Bronchial epithelial cell (primary cell): ENCODE measurements around the gene PGGHG. TPM values are rescaled to one million over a fixed set of nuclear protein-coding genes. Genes with fewer than 3 reads are reported as not detected.

Experiments
- DNase-seq: peaks from one replicate; pipeline ENCODE4 v3.0.0-alpha.2; 2010; ENCODE audit warnings: low read depth
- FAIRE-seq: peaks from 2 replicates; lab custom pipeline; 2011; peaks lifted over from hg19 to GRCh38; lab: Jason Lieb, UNC
- H3K27me3 ChIP-seq: 2 replicates; pipeline ENCODE4 v1.5.1; 2011; ENCODE audit warnings: low read length; ENCODE audit not compliant: control insufficient read depth, insufficient read depth
- H3K36me3 ChIP-seq: 2 replicates; pipeline ENCODE4 v1.5.1; 2011; ENCODE audit warnings: low read length; ENCODE audit not compliant: control insufficient read depth, insufficient read depth
- H3K4me3 ChIP-seq: 2 replicates; pipeline ENCODE4 v1.5.1; 2011; ENCODE audit warnings: mild to moderate bottlenecking, low read depth, low read length, control low read depth
- total RNA-seq: library from RNA; depleted of rRNA; stranded (reverse); fragments of >200 nt; gene quantifications from 2 replicates; pipeline ENCODE4 v1.2.1, GENCODE V29; 2014
- TF ChIP-seq, protein P1 (sequence below): IDR thresholded peaks from 2 replicates; pipeline ENCODE4 v1.5.1; 2011; ENCODE audit warnings: mild to moderate bottlenecking, moderate library complexity, low read length, control low read depth, inconsistent platforms; ENCODE audit not compliant: insufficient read depth, severe bottlenecking

The PGGHG gene
- total RNA-seq, 1 donor from 2014 or later: 3.2 TPM

DNA sequence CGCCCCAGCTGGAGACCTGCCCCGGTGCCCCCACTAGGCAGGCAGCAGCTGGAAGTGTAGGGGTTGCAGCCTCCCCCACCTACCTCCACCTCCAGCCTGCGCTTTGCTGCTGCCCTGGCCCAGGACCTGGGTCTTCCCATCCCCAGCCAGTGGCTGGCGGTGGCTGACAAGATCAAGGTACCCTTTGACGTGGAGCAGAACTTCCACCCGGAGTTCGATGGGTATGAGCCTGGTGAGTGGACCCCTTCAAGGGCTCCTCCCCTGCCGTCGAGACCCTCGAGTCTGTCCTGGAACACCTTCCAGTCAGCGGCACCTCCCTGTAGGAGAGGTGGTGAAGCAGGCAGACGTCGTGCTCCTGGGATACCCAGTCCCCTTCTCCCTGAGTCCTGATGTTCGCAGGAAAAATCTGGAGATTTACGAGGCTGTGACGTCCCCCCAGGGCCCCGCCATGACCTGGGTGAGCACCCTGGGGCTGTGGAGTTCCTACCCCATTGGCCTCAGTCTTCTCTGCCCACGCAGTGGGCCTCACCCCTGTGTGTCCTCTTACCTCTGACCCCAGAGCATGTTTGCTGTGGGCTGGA is 4.4 kb downstream of the PGGHG start:
- DNase-seq: no peak
- peaks cover 7% of the 10 kb centered on the region for H3K27me3 ChIP-seq
- TF ChIP-seq, protein P1, sequence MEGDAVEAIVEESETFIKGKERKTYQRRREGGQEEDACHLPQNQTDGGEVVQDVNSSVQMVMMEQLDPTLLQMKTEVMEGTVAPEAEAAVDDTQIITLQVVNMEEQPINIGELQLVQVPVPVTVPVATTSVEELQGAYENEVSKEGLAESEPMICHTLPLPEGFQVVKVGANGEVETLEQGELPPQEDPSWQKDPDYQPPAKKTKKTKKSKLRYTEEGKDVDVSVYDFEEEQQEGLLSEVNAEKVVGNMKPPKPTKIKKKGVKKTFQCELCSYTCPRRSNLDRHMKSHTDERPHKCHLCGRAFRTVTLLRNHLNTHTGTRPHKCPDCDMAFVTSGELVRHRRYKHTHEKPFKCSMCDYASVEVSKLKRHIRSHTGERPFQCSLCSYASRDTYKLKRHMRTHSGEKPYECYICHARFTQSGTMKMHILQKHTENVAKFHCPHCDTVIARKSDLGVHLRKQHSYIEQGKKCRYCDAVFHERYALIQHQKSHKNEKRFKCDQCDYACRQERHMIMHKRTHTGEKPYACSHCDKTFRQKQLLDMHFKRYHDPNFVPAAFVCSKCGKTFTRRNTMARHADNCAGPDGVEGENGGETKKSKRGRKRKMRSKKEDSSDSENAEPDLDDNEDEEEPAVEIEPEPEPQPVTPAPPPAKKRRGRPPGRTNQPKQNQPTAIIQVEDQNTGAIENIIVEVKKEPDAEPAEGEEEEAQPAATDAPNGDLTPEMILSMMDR: no peak
- H3K36me3 ChIP-seq: no peaks in the 10 kb centered on the region
- FAIRE-seq: no peak
- H3K4me3 ChIP-seq: no peak overlapping the region

DNA sequence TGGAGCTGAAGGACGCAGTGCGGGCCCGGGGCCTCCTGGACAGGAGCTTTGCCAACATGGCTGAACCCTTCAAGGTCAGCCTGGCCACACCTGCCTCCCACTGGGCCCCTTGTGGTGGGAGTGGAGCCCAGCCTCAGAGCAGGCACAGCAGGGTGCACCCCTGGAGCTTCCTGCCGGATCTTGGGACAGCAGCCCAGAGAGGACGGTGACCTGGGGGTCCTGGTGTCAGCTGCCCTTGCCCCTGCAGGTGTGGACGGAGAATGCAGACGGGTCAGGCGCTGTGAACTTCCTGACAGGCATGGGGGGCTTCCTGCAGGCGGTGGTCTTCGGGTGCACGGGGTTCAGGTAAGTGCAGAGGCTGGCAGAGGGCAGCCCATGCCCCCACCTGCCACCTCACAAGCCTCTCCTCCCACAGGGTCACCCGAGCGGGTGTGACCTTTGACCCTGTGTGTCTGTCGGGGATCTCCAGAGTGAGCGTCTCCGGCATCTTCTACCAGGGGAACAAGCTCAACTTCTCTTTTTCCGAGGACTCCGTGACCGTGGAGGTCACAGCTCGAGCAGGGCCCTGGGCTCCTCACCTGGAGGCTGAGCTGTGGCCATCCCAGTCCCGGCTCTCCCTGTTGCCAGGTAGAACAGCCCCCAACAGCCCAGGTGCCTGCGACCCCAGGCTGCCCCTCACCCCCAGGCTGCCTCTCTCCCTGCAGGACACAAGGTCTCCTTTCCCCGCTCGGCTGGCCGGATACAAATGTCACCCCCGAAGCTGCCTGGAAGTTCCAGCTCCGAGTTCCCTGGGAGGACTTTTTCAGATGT is 5.1 kb downstream of the PGGHG start:
- Histone ChIP-seq H3K27me3 (peaks cover 9% of the 10 kb centered on the region), H3K36me3 (no peaks in the 10 kb centered on the region), H3K4me3 (no peak overlapping the region)
- no peak for FAIRE-seq
- TF ChIP-seq, protein P1: no peak
- no peak for DNase-seq

DNA sequence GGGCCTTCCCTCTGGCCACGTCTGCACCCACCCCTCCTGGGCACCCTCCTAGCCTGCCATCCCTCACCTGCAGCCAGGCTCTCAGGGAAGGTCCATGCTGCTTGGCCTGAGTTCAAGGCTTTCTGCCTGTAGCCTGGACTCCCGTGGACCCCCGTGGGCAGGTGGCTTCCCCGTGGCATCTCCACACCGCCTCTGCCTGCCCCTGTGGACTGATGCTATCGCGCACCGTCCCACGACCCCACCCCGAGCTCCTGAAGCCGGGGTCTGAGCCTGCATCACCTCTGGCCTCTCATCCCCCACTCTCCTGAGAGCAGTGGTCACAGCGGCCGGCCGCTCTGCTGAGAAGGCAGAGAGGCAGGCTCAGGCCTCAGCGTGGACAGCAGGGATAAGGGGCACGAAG is 5.9 kb downstream of the PGGHG start:
- DNase-seq: no peak
- TF ChIP-seq, protein P1: no peak
- H3K4me3 ChIP-seq: no peak overlapping the region
- FAIRE-seq: no peak
- no peaks in the 10 kb centered on the region for H3K36me3 ChIP-seq
- peaks cover 9% of the 10 kb centered on the region for H3K27me3 ChIP-seq

DNA sequence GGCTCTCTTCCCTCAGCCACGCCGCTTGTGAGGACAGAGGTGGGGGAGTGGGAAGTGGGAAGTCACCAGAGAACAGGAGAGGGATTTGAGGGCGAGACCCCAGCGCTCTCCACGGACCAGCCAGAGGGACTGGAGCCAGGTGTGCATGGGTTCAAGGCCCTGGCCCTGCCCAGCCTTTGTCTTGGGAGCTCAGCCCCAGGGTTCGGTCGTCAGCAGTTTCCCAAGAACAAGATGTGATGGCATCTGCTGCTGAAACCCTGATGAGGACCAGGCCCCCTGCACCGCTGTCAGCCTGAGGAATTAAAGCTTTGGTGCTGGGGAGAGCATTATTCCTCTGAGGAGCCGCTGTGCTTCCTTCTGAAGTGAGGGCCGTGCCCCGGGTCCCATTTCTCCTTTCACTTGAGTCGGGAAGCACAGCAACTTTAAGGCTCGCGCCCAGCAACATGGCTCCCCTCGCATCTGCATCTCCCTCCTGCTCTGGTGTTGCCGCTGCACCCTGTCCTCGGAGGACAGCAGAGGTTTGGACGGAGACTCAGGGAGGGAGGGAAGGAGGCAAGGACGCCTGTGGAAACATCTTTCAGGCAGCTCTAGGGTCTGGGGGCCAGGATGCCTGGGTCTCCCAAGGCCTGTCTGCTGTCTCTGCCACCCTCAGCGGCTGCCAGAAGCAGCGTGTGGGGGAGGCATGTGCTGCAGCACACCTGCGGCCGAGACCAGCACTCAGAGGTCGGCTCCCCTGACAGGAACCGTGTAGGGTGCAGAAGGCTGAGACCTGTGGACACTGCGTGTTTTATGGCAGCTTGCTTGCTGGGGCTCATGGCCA is 6.6 kb downstream of the PGGHG start:
- FAIRE-seq: no peak
- H3K27me3 ChIP-seq: peaks cover 12% of the 10 kb centered on the region
- DNase-seq: no peak
- TF ChIP-seq, protein P1: no peak
- H3K36me3 ChIP-seq: no peaks in the 10 kb centered on the region
- H3K4me3 ChIP-seq: no peak overlapping the region

DNA sequence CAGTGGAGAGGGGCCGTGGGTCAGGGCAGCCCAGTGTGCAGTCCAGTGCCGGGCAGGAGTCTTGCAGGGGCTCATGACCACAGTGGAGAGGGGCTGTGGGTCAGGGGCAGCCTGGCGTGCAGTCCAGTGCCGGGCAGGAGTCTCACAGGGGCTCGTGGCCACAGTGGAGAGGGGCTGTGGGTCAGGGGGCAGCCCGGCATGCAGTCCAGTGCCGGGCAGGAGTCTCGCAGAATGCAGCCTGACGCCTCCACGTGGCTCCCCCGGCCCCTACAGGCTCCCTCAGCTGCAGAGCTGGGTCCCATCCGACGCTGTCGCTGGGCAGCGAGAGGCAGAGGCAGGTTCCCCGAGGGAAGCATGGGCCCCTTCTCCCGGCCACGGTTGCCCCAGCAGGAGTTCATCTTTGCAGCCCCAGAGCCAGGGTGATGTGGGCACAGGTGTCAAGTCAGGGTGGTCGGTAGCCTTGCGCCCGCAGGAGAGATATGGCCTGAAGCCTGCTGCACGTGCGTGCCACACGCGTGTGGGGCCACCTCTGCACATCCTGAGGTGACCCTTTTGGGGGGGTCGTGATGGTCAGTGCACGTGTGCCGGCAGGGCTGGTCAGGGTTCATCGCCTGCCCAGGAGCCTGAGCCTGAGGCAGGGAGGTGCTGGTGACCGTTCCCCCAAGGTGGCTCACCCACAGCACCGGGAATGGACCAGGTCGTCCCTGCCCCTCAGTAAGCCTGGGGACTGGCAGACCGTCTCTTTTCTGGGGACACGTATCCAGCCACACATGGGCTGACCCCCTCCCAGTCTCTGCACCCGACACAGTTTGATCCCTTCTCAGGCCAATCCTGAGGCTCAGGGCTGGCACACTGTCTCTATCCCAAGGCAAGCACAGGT is 7.5 kb downstream of the PGGHG start:
- no peaks in the 10 kb centered on the region for H3K36me3 ChIP-seq
- H3K27me3 ChIP-seq: peaks cover 12% of the 10 kb centered on the region
- TF ChIP-seq, protein P1: no peak
- no peak for DNase-seq
- H3K4me3 ChIP-seq: no peak overlapping the region
- no peak for FAIRE-seq
